GM19463 (cell line): Measurements from ENCODE around the gene S100A5.
"Not testable (repeated sequence)": the region's sequence is repeated elsewhere in the genome, so short reads cannot be mapped to it uniquely, and the experiment has no call there.

Experiments used
- ATAC-seq: cut with Tn5 transposase; IDR thresholded peaks from one replicate; pipeline ENCODE4 v1.9.1; 2021; ENCODE audit warnings: mild to moderate bottlenecking, moderate library complexity; ENCODE audit not compliant: unreplicated experiment

S100A5 gene

GRCh38 chr1:153535242-153536011, 5.3 kb downstream of the S100A5 start, which contains the start of gene S100A6:
TSS of gene S100A6 (minus strand) at chr1:153535991. CDS start at chr1:153535339, 652 bp downstream.
- peak; percentile 37 for ATAC-seq

GRCh38 chr1:153534925-153535241, 5.9 kb downstream of the S100A5 start:
- no peak for ATAC-seq

- no peak for ATAC-seq
Observed at GRCh38 chr1:153534226-153534924, 6.4 kb downstream of the S100A5 start.

- no peak for ATAC-seq
Observed at GRCh38 chr1:153533689-153534201, 7.0 kb downstream of the S100A5 start.

GRCh38 chr1:153532769-153533599, 7.8 kb downstream of the S100A5 start:
- no peak for ATAC-seq

- ATAC-seq: no peak
Observed at GRCh38 chr1:153532181-153532580, 8.6 kb downstream of the S100A5 start.

- ATAC-seq: no peak
Observed at GRCh38 chr1:153531638-153532037, 9.1 kb downstream of the S100A5 start.

GRCh38 chr1:153527683-153528040, 13.1 kb downstream of the S100A5 start:
- ATAC-seq: no peak

- no peak for ATAC-seq
Observed at GRCh38 chr1:153527023-153527682, 13.6 kb downstream of the S100A5 start.

GRCh38 chr1:153526132-153526543, 14.6 kb downstream of the S100A5 start:
- no peak for ATAC-seq

GRCh38 chr1:153525088-153525728, 15.5 kb downstream of the S100A5 start:
- no peak for ATAC-seq

GRCh38 chr1:153522353-153523048, 18.2 kb downstream of the S100A5 start:
- not testable (repeated sequence) for ATAC-seq

GRCh38 chr1:153521808-153522207, 18.9 kb downstream of the S100A5 start:
- ATAC-seq: not testable (repeated sequence)

GRCh38 chr1:153520818-153521476, 19.8 kb downstream of the S100A5 start:
- ATAC-seq: no peak

GRCh38 chr1:153520137-153520691, 20.5 kb downstream of the S100A5 start:
- ATAC-seq: not testable (repeated sequence)

- no peak for ATAC-seq
Observed at GRCh38 chr1:153519242-153519641, 21.5 kb downstream of the S100A5 start.

GRCh38 chr1:153515504-153516394, 25.0 kb downstream of the S100A5 start:
- no peak for ATAC-seq

GRCh38 chr1:153513666-153514065, 27.1 kb downstream of the S100A5 start:
- ATAC-seq: no peak
